OCI-LY3 (cell line): Measurements from ENCODE around the gene MYL3.

ENCODE experiments used
- EZH2phosphoT487 ChIP-seq: fragments of 200-600 bp; shearing (Covaris generic); IDR thresholded peaks from 2 replicates; pipeline ENCODE4 v1.6.1; 2018; ENCODE audit warnings: antibody characterized with exemption, mixed run types, low read depth
- TF ChIP-seq, protein P1 (sequence below): fragments of 200-600, 300-600 bp; sonication (generic); IDR thresholded peaks from 2 replicates; pipeline ENCODE4 v1.5.1; 2014; ENCODE audit warnings: antibody characterized with exemption, low read length, low read depth

DNA sequence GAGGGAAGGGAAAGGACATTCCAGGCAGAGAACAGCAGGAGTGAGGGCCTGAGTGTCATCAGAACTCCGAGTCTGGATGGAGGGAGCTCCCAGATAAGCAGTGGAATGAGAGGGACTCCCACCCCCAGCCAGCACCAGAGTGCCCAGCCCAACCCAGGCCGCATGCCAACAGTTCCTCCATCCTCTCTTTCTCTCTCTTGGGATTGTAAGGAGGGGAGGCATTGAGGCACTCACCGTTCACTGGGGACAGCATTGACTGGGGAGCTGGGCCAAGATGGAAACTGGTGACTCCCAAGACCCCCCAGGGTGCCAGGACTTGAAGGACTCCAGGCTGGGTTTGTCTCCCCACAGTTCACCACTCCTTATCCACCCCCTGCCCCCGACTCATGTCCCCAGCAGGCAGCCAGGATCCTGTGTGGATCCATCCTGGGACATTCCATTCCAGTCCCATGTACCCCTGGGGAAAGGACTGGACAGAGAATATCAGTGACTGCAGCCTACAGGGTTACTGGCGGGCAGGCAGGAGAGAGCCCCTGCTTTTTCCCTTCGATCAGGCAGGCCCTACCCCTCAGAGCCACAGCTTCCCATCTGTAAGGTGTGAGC lies 30.0 kb upstream of the MYL3 start:
- TF ChIP-seq, protein P1, sequence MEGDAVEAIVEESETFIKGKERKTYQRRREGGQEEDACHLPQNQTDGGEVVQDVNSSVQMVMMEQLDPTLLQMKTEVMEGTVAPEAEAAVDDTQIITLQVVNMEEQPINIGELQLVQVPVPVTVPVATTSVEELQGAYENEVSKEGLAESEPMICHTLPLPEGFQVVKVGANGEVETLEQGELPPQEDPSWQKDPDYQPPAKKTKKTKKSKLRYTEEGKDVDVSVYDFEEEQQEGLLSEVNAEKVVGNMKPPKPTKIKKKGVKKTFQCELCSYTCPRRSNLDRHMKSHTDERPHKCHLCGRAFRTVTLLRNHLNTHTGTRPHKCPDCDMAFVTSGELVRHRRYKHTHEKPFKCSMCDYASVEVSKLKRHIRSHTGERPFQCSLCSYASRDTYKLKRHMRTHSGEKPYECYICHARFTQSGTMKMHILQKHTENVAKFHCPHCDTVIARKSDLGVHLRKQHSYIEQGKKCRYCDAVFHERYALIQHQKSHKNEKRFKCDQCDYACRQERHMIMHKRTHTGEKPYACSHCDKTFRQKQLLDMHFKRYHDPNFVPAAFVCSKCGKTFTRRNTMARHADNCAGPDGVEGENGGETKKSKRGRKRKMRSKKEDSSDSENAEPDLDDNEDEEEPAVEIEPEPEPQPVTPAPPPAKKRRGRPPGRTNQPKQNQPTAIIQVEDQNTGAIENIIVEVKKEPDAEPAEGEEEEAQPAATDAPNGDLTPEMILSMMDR = no peak
- no peak for TF ChIP-seq EZH2phosphoT487
